Fibroblast of the aortic adventitia (primary cell): Measurements from ENCODE around the gene MLYCD. TPM values are rescaled to one million over a fixed set of nuclear protein-coding genes. Genes with fewer than 3 reads are reported as not detected.

Experiments used
- DNase-seq: peaks from one replicate; pipeline ENCODE4 v3.0.0-alpha.2; 2010; ENCODE audit warnings: low read depth
- H3K4me3 ChIP-seq: 2 replicates; pipeline ENCODE4 v1.5.1; 2011; ENCODE audit warnings: low read depth, mild to moderate bottlenecking, control low read depth, low read length, moderate library complexity
- CTCF ChIP-seq: IDR thresholded peaks from 2 replicates; pipeline ENCODE4 v1.5.1; 2011; ENCODE audit warnings: mild to moderate bottlenecking, low read length, control low read depth, inconsistent platforms; ENCODE audit not compliant: insufficient read depth
- total RNA-seq: library from RNA; depleted of rRNA; stranded (reverse); fragments of >200 nt; gene quantifications from 2 replicates; pipeline ENCODE4 v1.2.3, GENCODE V29; 2012; ENCODE audit warnings: low replicate concordance

Gene MLYCD
- total RNA-seq, 1 donor: 3.3 TPM

- no peak for TF ChIP-seq CTCF
- DNase-seq: no peak
- no peak overlapping the region for H3K4me3 ChIP-seq
Measured at GRCh38 chr16:83924686-83925085, 25.8 kb downstream of the MLYCD start.

GRCh38 chr16:83925095-83925905 is 26.4 kb downstream of the MLYCD start:
- no peak overlapping the region for H3K4me3 ChIP-seq
- DNase-seq: no peak
- no peak for TF ChIP-seq CTCF

GRCh38 chr16:83925957-83926725 is 27.2 kb downstream of the MLYCD start:
- H3K4me3 ChIP-seq: no peak overlapping the region
- DNase-seq: no peak
- no peak for TF ChIP-seq CTCF

- peak; percentile 66 for DNase-seq
- H3K4me3 ChIP-seq: peak overlapping the region; percentile 18
- TF ChIP-seq CTCF: peak; percentile 97
Measured at GRCh38 chr16:83926726-83927397, 27.9 kb downstream of the MLYCD start.

- no peak overlapping the region for H3K4me3 ChIP-seq
- no peak for TF ChIP-seq CTCF
- DNase-seq: peak; percentile 81
Measured at GRCh38 chr16:83928341-83929055, 29.6 kb downstream of the MLYCD start.
